Lower lobe of right lung (tissue), 2 donors: ENCODE data around the gene GABRB3. TPM values are rescaled to one million over a fixed set of nuclear protein-coding genes. Genes with fewer than 3 reads are reported as not detected.

Experiments
- ATAC-seq, 2 donors: fragments of 200-7000 bp; cut with Tn5 transposase; one replicate each; pipeline ENCODE4 v1.9.1; 2020 to 2022; ENCODE audit warnings: mild to moderate bottlenecking in 2 of 2, moderate library complexity in 2 of 2
- DNase-seq: peaks from one replicate; pipeline ENCODE4 v3.0.0-alpha.2; 2020
- H3K27ac ChIP-seq: fragments of 200-600 bp; one replicate; pipeline ENCODE4 v1.8.0; 2022
- H3K27me3 ChIP-seq: fragments of 200-600 bp; one replicate; pipeline ENCODE4 v1.8.0; 2022; ENCODE audit warnings: low read depth
- H3K36me3 ChIP-seq: fragments of 200-600 bp; one replicate; pipeline ENCODE4 v1.8.0; 2022; ENCODE audit warnings: mild to moderate bottlenecking
- H3K4me1 ChIP-seq: fragments of 200-600 bp; one replicate; pipeline ENCODE4 v1.8.0; 2022
- H3K4me3 ChIP-seq: fragments of 200-600 bp; one replicate; pipeline ENCODE4 v1.8.0; 2022; ENCODE audit warnings: mild to moderate bottlenecking
- H3K9me3 ChIP-seq: fragments of 200-600 bp; one replicate; pipeline ENCODE4 v1.8.0; 2022
- CTCF ChIP-seq: fragments of 200-600 bp; IDR thresholded peaks from one replicate; pipeline ENCODE4 v1.8.0; 2022; ENCODE audit warnings: antibody characterized with exemption, mild to moderate bottlenecking
- intact Hi-C: fragments of 100-400 bp; cut with DNase I; formaldehyde crosslinking; loops from one replicate; pipeline ENCODE4 v1.11.0; 2022
- total RNA-seq: library from RNA; stranded (reverse); fragmentation: NEBNext Ultra II Directional; extraction: Animal tissue kit (Norgen Biotek cat#: 25700); gene quantifications from one replicate; pipeline ENCODE4 v1.2.1, GENCODE V29; 2021
- donor health status: DM: no; HTN: yes; CAD: no; lungs with severe emphysema.

Gene GABRB3
- total RNA-seq, 1 donor from 2014 or later: 5.5 TPM

DNA sequence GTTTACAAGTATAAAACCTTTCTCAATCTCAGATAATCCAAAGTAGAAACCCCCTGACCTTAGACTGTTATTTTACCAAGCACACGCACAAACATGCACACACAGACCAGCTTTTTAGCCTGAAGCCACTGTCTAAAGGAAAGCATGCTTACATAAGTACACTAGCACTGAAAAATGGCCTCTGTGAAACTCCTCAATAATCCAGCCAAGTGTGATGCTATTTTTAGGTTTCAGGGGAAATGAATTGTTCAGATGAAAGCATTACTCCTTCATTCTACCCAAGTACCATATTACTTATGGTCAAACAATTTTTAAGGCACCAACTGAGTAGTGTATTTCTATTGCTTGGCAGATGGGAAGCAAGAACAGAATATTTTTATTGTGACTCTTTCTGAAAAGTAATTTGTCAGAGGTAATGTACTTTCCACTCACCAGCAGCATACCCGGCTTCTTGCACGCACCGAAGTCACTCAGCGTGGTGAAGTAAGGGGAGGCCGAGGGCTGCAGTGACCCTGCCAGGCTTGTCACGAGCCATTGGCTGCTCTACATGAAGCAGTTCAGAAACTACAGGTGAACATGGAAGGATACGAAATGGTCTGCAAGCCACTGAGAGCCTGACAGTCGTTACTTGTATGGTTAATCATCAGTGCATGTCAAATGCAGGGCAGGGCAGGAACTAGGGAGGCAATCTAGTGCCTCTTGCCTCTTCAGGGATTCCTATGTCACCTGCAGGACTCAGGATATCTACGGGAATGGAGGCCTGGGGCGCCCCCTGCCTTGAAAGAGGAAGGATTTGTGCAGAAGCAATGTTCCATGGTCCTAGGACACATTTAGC, 106.7 kb downstream of the GABRB3 start:
- Histone ChIP-seq H3K27me3 (no peaks in the 10 kb centered on the region), H3K4me3 (no peak overlapping the region), H3K9me3 (no peaks in the 10 kb centered on the region), H3K4me1 (no peaks in the 10 kb centered on the region), H3K27ac (no peak overlapping the region), H3K36me3 (no peaks in the 10 kb centered on the region)
- intact Hi-C loops: no loop called here
- ATAC-seq (no peak), DNase-seq (no peak)
- no peak for TF ChIP-seq CTCF

DNA sequence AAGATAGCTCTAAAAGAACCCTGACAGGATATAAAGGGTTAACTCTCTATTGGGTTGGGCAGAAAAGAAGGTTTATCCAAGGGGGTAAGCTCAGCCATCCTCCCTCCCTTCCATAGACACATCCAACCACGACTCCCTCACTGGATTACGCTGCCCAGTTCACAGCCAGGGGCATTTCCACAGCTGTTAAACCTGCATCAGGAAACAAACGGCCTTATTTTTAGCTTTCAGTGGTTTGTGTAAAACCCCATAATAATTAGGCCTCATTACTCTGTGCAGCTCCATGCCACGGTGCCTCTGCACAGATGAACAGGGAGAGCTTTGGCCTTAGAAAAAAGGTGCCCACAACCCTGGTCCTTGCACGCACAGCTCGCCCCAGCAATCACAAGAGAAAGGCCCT, 110.6 kb downstream of the GABRB3 start:
- Histone ChIP-seq H3K9me3 (no peaks in the 10 kb centered on the region), H3K4me3 (no peak overlapping the region), H3K27me3 (no peaks in the 10 kb centered on the region), H3K4me1 (no peaks in the 10 kb centered on the region), H3K36me3 (no peaks in the 10 kb centered on the region), H3K27ac (no peak overlapping the region)
- intact Hi-C loops: no loop called here
- no peak for ATAC-seq
- no peak for TF ChIP-seq CTCF
- no peak for DNase-seq

GRCh38 chr15:26661748-26662147, 111.1 kb downstream of the GABRB3 start:
- ATAC-seq: no peak
- no peak overlapping the region for H3K27ac ChIP-seq
- no peaks in the 10 kb centered on the region for H3K27me3 ChIP-seq
- DNase-seq: no peak
- no peak overlapping the region for H3K4me3 ChIP-seq
- no peaks in the 10 kb centered on the region for H3K9me3 ChIP-seq
- H3K36me3 ChIP-seq: no peaks in the 10 kb centered on the region
- H3K4me1 ChIP-seq: no peaks in the 10 kb centered on the region
- intact Hi-C loops: no loop called here
- TF ChIP-seq CTCF: no peak

- H3K4me3 ChIP-seq: no peak overlapping the region
- DNase-seq: no peak
- no peaks in the 10 kb centered on the region for H3K27me3 ChIP-seq
- no peak for TF ChIP-seq CTCF
- intact Hi-C loops: no loop called here
- no peaks in the 10 kb centered on the region for H3K4me1 ChIP-seq
- no peaks in the 10 kb centered on the region for H3K36me3 ChIP-seq
- no peak overlapping the region for H3K27ac ChIP-seq
- no peak for ATAC-seq
- H3K9me3 ChIP-seq: no peaks in the 10 kb centered on the region
Measured at GRCh38 chr15:26661107-26661506, 111.8 kb downstream of the GABRB3 start.

DNA sequence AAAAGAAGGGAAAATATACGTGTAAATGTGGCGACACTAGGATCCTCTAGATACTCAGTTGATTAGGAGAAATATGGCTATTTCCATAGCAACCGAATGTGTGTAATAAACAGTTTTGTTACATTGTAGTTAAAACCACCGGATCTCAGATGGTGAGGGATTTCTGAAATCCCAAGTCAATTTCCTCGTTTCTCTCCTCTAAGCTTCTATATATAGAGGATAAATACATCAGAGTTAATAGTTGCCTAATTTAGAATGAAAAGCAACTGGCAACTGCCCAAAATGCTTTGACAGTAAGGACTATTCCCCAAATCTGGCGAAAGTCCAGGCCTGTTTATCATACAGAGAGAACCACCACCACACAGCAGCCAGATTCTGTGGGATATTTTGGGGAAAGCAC, 112.6 kb downstream of the GABRB3 start:
- no peak for TF ChIP-seq CTCF
- DNase-seq: no peak
- no peak overlapping the region for H3K27ac ChIP-seq

More for the DNA sequence above, 112.6 kb downstream of the GABRB3 start:
- no peaks in the 10 kb centered on the region for H3K9me3 ChIP-seq
- no peaks in the 10 kb centered on the region for H3K36me3 ChIP-seq
- ATAC-seq: no peak
- H3K4me1 ChIP-seq: no peaks in the 10 kb centered on the region
- intact Hi-C loops: no loop called here
- no peaks in the 10 kb centered on the region for H3K27me3 ChIP-seq
- H3K4me3 ChIP-seq: no peak overlapping the region
